NK-92 (cell line): ENCODE measurements around the gene CHRDL2.
"Not testable (repeated sequence)": the region's sequence is repeated elsewhere in the genome, so short reads cannot be mapped to it uniquely, and the experiment has no call there.

Experiments
- DNase-seq: peaks from one replicate; lab custom pipeline; 2025; ENCODE audit not compliant: unreplicated experiment; lab: John Stamatoyannopoulos, UW

Gene CHRDL2

DNA sequence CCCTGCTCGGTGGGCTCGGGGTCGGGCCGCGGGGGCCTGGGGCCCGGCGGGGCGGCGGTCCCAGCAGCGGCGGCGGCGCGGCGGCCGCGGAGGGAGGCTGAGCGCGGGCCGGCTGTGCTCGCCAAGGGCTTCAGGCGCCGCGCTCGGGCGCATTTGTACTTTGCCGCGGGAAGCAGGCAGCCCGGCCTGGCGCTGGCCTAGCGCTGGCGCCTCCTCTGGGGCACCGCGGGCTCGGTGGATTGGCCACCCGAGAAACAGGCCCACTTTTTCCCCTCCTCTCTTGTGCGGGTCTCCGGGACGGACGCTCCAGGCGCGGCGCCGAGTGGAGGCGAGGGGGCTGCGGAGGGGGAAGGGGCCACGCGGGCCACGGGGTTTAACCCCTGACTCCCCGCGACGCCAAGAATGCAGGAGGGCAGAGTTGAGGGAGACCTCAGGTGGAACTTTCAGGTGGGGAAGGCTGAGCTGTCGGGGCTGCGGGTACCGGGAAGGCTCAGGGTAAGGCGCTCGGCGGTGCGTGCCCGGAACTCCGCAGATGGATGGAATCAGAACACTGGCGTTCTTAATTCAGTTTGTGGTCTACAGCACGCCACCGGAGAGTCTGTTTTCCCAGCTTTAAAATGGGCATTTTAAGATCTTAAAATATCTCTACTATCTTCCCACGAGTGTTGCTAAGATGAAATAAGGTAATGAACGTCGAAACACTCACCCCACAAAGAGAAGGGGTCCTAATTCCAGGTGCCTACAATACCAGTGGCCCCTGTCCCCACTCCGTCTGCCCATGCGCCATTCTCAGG, at the start of gene CHRDL2:
CHRDL2 (minus strand) TSS at position 126 of the 794 bp plus-strand sequence. CDS start 538 bp downstream, outside the sequence.
- no peak for DNase-seq

GRCh38 chr11:74780248-74781005, 49.2 kb upstream of the CHRDL2 start:
- DNase-seq = no peak

DNA sequence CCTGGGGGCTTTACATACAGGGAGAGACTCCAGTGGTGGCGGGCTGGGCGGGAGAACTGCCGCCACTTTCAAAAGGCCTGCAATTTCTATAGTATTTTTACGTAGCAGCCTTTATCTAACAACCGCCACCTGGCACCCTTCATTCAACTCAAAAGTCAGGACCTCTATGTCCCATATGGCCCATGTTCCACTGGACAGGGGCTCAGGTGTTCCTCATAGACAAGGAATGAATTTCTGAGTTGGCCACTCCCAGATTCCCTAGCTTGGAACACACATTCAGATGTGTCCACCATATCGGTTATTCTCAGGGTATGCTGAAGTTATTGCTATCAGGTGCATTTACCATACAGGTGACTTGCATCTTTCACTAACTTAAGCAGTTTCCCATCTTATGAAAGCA, 47.4 kb upstream of the CHRDL2 start:
- DNase-seq = no peak

DNA sequence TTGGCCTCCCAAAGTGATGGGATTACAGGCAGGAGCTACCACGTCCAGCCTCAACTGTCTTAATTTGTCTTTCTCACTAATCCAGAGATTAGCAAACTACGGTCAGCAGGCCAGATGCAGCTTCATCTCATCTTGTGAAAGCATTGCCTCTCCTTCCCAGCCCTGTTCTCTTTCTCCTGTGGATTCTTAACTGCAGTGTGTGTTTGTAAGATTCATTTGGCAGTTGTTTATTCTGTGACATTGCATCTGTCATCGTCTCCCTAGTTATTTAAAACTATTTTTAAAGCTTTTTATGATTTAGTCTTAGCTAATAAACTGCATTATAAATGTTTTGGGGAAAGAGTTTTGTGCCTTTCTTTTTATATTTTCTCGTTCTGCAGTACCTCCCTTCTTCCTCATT, 46.7 kb upstream of the CHRDL2 start:
- DNase-seq = no peak

- DNase-seq = no peak
These were observed 45.8 kb upstream of the CHRDL2 start for GRCh38 chr11:74777038-74777437.

- DNase-seq = no peak
These were observed 45.3 kb upstream of the CHRDL2 start for GRCh38 chr11:74776546-74776945.

DNA sequence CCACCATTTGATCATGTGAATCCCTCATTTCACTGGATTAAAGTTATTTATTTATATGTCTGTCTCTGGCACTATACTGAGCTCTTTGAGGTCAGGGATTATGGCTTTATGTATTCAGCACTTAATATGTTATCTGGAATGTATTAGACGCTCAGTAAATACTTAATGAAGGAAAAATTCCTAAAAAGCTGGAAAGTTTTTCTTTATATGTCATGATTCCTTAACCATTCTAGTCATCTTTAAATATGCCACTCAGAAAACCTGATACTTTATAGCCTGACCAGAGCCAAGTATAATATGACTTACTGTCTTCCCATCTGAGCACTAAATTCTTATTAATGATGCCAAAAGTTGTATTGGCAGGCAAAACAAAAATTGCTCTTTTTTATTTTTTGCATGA, 44.5 kb upstream of the CHRDL2 start:
- DNase-seq = no peak

DNA sequence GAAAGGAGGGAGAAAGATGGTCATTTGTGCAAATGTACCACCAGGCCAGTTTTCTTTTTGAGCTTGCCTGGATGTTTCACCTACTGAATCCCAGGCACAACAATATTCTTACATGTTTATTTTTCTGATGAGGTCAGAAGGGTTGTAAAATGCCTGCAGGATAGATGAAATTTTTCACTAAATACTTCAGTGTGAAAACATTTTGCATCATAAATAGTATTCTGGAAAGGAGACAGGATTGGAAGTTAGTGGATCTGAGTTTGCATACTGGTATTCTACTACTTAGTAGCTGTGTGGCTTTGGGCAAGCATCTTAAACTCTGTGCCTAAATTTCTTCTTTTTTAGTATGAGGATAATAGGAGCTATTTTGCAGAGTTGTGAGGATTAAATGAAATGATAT, 42.2 kb upstream of the CHRDL2 start:
- no peak for DNase-seq

DNA sequence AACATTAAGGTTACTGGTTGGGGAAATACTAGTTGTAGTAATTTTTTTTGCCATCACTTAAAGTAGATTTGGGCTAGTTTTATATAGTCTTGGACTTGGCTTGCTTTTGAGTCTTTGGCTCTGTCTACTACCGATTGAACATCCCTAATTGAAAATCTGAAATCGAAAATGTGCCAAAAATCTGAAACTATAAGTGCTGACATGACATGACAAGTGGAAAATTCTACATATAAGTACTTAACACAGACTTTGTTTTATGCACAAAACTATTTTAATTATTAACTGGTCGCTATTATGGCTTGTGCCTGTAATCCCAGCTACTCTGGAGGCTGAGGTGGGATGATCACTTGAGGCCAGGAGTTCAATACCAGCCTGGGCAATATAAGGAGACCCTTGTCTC, 39.9 kb upstream of the CHRDL2 start:
- no peak for DNase-seq

DNA sequence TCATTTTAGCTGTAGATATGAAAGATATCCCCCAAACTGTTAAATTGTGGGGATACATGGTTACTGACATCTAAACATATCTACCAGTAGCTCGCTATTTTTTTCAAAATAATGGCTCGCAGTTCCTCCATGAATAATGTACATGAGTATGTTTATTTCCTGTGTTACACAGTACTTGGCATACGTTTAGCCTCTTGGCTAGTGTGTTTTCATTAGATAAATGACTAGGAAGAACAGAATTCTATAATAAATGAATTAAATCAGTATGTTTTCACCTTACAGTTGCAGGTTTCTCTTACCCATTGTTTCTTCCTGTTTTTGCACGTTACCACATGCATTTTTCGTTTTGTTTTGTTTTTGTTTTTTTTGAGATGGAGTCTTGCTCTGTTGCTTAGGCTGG, 39.2 kb upstream of the CHRDL2 start:
- DNase-seq = no peak

- no peak for DNase-seq
These were observed 38.0 kb upstream of the CHRDL2 start for GRCh38 chr11:74769055-74769707.

DNA sequence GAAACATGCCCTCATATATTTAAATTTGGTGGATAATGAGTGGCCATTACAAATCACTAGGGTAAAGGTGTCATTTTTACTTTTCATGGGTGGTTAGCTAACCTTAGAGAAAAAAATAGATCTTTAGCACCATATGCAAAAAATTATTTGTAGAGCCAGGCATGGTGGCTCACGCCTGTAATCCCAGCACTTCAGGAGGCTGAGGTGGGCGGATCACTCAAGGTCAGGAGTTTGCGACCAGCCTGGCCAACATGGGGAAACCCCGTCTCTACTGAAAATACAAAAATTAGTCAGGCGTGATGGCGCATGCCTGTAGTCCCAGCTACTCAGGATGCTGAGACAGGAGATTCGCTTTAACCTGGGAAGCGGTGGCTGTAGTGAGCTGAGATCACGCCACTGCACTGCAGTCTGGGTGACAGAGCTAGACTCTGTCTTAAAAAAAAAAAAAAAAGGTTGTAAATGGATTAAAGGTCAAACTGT, 37.0 kb upstream of the CHRDL2 start:
- DNase-seq = not testable (repeated sequence)

DNA sequence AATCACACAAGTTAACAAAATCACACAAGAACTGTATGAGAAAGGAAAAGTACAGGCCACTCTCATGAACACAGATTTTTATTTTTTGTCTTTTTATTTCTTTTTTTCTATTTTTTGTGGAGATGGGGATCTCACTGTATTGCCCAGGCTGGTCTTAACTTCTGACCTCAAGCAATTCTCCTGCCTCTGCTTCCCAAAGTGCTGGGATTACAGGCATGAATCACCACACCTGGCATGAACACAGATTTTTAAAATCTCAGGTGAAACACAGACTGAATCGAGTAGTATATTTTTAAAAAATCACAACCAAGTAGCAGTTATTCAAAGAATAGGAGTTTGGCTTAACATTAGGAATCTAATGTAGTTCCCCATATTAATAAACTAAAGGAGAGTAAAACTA, 35.7 kb upstream of the CHRDL2 start:
- no peak for DNase-seq

DNA sequence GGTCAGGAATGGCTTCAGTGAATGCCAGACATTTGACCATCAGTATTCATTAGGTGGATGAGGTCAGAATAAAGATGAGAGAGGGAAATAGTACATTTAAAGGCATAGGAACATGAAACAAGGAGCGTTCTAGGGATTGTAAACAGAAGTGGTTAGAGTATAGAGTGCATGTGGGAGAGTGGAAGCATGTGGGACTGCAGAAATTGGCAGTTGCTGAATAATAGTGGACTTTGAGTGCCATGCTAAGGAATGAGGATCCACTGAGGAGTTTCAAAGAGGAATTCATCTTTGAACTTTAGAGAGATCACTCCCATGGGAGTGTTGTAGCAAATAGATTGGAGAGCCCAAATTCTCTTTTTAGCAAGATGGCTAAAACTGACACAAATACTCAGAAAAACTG, 25.3 kb upstream of the CHRDL2 start:
- no peak for DNase-seq

DNA sequence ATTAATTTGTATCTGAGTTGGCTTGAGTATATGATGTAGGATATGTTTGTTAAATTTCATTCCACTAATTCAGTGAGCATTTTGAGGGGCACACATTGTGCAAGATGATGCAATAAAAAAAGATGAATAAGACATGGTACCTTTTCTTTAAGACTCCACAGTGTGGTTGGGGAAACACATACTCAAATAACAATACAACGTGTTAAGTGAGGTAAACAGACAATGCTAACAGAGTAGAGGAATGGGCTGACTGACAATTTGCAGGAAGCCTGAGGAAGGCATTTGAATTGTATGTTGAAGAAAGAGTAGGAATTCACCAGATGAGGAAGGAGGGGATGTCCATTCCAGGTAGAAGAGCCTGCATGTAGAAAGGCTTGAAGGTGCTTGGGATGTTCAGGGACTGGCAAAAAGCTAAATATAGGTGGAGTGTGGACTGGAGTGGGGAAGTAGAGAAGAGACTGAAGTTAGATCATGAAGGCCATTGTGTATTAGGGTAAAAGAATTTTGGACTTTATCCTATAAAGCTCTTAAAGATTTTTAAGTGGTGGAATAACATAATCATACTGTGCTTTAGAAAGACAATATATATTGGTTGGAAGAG, 24.3 kb upstream of the CHRDL2 start:
- no peak for DNase-seq

DNA sequence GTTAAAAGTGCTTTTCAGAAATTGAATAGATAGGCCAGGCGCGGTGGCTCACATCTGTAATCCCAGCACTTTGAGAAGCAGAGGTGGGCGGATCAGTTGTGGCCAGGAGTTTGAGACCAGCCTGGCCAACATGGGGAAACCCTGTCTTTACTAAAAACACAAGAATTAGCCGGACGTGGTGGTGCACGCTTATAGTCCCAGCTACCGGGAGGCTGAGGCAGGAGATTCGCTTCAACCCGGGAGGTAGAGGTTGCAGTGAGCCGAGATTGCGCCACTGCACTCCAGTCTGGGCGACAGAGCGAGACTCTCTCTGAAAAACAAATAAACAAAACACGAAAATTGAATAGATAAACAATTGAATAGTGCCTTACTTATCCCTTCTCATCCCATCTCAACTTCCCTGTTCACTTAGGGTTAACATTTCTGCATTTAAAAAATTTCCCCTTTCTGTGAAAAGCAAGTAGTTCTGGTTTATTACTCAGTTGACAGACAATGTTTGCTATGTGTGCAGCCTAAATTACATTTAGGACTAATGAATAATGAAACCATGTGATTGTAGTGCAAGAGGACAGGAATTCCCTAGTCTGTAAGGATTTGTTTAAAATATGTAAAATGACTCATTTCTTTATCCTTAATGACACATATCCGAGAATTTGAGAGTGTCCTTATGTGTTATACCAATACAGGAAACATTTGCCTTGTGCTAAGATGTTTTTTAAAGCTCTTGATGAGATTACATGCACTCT, 23.5 kb upstream of the CHRDL2 start:
- DNase-seq = no peak

- no peak for DNase-seq
These were observed 20.1 kb upstream of the CHRDL2 start for GRCh38 chr11:74751303-74751702.

GRCh38 chr11:74750598-74750997, 19.4 kb upstream of the CHRDL2 start:
- not testable (repeated sequence) for DNase-seq

- DNase-seq = no peak
These were observed 18.7 kb upstream of the CHRDL2 start for GRCh38 chr11:74749965-74750296.

GRCh38 chr11:74749127-74749964, 18.1 kb upstream of the CHRDL2 start:
- no peak for DNase-seq
